Stimulated activated CD8-positive, alpha-beta memory T cell treated with anti-CD3 and anti-CD28 coated beads, Interleukin-15, amount 100 ng/mL, for 1 hour (primary cell): ENCODE measurements around the gene UMODL1.
A peak's percentile ranks its signal among the peaks of the same experiment; 100 is the strongest.
"Not testable (repeated sequence)": the region's sequence is repeated elsewhere in the genome, so short reads cannot be mapped to it uniquely, and the experiment has no call there.

ENCODE experiments used
- DNase-seq: peaks from one replicate; pipeline ENCODE4 v3.0.0-alpha.2; 2020; ENCODE audit warnings: low read depth

Gene UMODL1

DNA sequence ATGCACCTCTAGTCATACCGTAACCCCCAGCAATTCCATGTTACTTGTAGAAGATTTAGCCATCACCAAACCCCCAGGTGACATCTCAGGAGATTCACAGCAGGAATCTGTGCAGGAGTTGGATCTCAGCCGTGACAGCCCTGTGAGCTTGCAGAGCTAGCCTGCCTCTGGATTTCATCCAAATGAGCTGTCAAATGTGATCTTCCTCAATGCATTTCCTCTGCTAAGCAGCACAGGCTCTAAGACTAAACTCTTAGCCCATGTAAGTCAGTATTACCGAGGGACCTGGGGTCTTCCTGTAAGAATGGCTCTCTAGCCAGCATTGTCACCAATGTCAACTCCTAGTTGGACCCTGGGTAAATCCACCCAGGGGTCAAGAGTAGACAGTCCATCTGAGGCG lies 41.7 kb downstream of the UMODL1 start:
- no peak for DNase-seq

- DNase-seq, result no peak
Measured at GRCh38 chr21:42113926-42114409, 42.9 kb downstream of the UMODL1 start.

DNA sequence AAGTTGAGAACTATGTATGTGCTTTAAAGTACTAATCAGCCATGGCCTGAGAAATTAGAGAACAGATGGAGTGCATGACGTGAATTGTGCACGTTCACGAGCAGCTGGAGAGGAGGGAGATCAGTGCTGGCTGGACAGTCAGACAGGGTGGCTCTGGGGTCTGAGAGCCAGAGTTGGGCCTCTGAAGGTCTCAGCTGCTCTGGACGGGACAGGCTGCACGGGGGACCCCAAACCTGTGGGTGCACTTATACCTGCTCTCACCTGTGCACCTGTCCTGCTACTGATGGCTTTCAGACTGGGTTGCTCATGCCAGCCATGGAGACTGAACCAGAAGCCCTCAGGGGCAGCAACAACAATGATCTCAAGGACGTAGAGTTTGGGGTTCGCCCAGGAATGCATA lies 43.5 kb downstream of the UMODL1 start:
- DNase-seq, result no peak

DNA sequence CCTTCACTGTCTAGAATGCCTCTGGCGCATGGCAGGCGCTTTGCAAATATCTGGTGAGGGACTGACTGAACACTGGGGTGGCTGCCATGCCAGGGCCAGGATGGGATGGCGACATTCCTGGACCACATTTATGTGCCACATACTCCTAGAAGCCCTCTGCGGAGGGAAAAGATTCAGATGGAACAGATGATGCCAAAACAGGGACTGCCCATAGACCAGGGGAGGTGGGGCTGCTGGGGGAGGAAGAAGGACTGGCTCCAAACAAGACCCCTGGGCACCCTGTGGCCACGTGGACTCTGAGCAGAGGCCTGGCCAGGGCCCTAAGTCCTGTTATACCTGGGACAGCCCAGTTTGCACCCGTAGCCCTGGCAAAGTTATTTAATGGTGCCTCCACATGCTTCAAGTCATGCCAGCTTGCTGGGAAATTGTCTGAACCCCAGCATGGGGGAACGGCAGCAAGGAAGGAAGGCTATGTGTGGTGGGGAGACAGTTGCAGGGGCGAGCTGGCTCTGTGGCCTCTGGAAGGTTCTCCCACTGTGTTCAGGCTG lies 44.1 kb downstream of the UMODL1 start:
- DNase-seq, result no peak

DNA sequence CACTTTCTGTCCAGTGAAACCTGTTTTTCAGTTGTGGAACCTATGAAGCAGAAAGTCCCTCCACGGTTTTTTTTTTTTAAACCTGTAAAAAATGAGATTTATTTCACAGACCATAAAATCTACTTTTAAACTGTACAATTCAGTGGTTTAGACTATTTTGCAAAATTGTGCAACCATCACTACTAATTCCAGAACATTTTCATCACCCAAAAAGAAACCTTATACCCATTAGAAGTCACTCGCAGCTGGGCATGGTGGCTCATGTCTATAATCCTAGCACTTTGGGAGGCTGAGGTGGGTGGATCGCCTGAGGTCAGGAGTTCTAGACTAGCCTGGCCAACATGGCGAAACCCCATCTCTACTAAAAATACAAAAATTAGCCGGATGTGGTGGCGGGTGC lies 45.4 kb downstream of the UMODL1 start:
- not testable (repeated sequence) for DNase-seq

- peak; percentile 69 for DNase-seq
Measured at GRCh38 chr21:42117229-42117966, 46.3 kb downstream of the UMODL1 start.

DNA sequence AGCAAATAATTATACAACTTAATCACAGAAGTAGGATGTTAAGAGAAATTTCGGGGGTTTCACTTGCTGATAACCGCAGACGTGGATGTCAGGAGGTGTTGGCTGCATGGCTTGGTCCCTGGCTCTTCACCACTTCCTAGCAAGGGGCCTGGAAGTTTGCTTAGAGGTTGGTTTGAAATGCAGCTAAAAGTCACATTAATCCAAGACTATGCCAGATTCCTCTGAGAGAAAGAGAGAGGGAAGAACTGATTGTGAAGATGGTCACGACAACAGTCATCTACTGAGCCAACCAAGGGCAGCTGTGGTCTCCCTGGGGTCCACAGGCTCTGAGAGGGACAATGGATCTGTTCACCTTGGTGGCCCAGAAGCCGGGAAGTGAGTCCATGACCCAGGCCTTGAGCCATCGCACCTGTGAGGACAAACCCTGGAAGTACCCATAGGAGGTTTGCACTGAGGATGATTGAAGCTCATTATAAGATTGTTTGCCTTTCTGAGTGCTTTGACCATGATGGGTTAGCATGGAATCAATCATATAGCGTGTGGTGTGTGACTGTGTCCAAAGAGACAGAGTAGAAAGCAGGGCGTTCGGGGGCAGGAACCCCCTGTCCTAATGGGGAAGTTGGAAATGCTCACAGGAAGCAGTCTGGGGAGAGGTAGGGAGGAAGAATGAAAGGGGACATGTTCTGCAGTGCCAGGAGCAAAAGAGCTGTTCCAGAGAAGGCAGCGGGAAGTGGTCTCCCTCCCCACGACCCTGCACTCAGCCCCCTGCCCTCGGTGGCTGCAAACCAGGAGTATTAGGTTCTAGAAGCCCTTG lies 47.1 kb downstream of the UMODL1 start:
- DNase-seq, result no peak

DNA sequence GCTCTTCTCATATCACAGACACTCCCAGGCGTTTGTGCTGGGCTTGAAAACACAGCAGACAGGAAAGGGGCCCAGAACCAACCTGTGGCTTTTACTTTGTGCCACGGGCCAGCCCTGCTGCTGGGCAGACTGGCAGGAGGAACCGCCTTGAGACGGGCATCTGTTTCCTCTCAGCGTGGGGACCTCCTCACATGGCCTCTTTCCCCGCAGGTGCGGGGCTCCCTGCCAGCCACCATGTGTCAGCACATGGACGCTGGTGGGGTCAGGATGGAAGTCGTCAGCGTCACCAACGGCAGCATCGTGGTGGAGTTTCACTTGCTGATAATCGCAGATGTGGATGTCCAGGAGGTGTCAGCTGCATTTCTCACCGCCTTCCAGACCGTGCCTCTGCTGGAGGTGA lies 47.8 kb downstream of the UMODL1 start:
- no peak for DNase-seq

GRCh38 chr21:42120101-42120902 lies 49.2 kb downstream of the UMODL1 start:
- no peak for DNase-seq

DNA sequence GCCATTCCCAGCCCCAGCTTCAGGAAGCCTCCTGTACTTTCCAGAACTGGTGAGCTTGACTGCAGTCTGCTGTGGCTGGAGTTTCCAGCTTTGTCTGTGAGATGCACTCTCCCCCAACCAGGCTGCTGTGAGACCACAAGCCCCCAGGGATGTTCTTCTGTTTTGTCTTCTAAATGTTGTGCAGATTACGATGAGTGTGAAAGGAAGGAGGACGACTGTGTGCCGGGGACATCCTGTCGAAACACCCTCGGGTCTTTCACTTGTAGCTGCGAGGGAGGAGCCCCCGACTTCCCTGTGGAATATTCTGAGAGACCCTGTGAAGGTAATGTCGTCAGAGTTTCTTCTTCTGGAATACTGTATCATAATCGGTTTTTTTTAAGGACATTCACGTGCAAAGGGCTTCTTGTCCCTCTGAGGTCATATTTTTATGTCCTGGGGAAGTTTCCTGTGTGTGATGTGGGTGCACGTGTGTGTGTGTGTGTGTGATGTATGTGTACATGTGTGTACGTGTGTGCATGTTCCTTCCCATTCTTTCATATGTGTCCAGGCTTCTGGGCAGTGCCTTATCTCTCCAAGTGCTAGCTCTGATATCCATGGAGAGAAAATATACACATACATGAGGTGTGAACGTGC lies 49.9 kb downstream of the UMODL1 start:
- no peak for DNase-seq

GRCh38 chr21:42121794-42122193 lies 50.7 kb downstream of the UMODL1 start:
- DNase-seq, result no peak

- no peak for DNase-seq
Measured at GRCh38 chr21:42122398-42122797, 51.3 kb downstream of the UMODL1 start.

DNA sequence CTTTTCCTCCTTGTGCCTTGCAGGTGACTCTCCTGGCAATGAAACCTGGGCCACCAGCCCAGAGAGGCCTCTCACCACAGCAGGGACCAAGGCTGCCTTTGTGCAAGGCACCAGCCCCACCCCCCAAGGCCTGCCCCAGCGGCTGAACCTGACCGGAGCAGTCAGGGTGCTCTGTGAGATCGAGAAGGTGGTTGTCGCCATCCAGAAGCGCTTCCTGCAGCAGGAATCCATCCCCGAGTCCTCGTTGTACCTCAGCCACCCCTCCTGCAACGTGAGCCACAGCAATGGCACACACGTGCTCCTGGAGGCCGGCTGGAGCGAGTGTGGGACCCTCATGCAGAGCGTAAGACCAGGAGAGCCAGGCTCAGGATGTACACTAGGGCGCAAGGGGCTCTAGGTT lies 51.7 kb downstream of the UMODL1 start:
- no peak for DNase-seq

GRCh38 chr21:42123219-42123908 lies 52.2 kb downstream of the UMODL1 start:
- no peak for DNase-seq

- DNase-seq, result no peak
Measured at GRCh38 chr21:42124081-42124480, 53.0 kb downstream of the UMODL1 start.

DNA sequence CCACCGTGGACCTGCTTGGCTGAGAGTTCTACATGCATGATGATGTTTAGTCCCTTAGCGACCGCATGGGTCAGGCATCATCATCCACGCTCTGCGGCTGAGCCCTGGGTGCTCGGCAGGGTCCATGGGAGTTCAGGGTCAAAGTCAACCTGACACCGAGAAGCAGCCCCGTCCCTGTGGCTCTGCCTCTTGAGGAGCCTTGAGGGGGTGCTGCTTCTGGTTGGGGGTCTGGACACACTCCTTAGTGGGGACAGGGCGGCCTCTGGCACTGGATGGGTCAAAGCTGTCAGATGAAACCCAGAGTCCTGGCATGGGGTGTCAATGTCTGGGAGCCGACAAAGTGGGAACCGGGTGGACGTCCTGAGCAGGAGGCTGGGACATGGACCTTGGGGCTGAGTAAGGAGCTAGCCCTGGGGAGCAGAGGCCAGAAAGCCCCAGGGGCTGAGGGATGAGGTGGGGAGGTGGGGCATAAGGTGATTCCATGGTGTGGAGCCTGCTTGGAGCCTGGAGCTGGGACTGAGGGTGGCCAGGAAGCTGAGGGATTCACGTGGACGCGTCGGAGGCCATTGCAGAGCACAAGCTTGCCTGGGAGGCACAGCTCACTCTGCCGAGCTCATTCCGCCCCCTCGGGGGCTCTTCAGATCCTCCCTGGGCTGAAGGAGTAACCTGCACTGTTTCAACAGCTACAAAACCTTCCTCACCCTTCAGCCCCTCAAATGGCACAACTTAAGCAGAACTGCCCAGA lies 53.9 kb downstream of the UMODL1 start:
- no peak for DNase-seq

- DNase-seq, result no peak
Measured at GRCh38 chr21:42125571-42126544, 54.7 kb downstream of the UMODL1 start.

DNA sequence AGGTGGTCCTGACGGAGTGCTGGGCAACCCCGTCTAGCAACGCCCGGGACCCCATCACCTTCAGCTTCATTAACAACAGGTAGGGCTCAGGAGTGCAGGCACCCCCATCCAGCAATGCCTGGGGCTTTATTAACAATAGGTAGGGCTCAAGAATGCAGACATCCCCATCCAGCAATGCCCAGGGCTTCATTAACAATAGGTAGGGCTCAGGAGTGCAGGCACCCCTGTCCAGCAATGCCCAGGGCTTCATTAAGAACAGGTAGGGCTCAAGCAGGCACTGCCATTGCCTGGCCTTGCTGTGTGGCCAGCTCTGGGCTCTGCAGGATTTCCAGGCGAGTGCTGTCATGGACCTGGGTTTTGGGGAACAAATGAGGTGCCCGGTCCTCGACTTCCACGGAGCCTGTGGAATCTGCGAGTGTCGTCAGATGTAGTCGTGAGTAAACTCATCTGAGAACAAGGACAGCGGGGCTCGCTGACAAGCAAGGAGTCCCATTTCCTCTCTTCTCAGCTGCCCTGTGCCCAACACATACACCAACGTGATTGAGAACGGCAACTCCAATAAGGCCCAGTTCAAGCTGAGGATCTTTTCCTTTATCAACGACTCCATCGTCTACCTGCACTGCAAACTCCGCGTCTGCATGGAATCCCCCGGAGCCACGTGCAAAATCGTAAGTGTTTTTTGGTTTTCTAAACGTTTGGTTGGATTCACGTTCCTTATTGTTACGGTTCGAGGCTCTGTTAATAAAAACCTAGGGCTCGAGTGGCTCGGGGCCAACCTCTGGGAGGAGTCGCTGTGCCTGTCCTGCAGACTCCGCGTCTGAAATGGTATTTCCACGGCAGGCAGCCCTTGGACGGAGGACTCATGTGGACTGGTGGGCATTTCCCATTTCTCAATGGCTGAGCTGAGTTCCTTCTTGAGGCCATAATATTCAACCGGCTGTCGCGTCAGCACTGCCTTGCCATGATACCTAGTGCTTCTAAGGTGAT lies 56.3 kb downstream of the UMODL1 start:
- no peak for DNase-seq
